ENCODE results near the gene RCSD1.

Gene RCSD1

GRCh38 chr1:167618366-167618765, 11.7 kb upstream of the RCSD1 start:
- DNase-seq, result no peak

- no peak for DNase-seq
These were observed 11.2 kb upstream of the RCSD1 start for GRCh38 chr1:167618789-167619188.

- DNase-seq, result no peak
These were observed 10.0 kb upstream of the RCSD1 start for GRCh38 chr1:167620002-167620401.

GRCh38 chr1:167621780-167622313, 8.2 kb upstream of the RCSD1 start:
- DNase-seq, result no peak

- no peak for DNase-seq
These were observed 6.1 kb upstream of the RCSD1 start for GRCh38 chr1:167623951-167624350.

- no peak for DNase-seq
These were observed 4.8 kb upstream of the RCSD1 start for GRCh38 chr1:167625040-167625823.

GRCh38 chr1:167627615-167627864, 2.5 kb upstream of the RCSD1 start:
- DNase-seq, result no peak

GRCh38 chr1:167627865-167628641, 2.0 kb upstream of the RCSD1 start:
- DNase-seq, result peak; percentile 70

GRCh38 chr1:167628741-167629515, 1.1 kb upstream of the RCSD1 start:
- DNase-seq, result no peak

- DNase-seq, result no peak
These were observed 745 bp downstream of the RCSD1 start for GRCh38 chr1:167630568-167631385.

- DNase-seq, result no peak
These were observed 1.4 kb downstream of the RCSD1 start for GRCh38 chr1:167631386-167631935.

GRCh38 chr1:167631936-167632614, 2.0 kb downstream of the RCSD1 start:
- no peak for DNase-seq

- DNase-seq, result no peak
These were observed 3.4 kb downstream of the RCSD1 start for GRCh38 chr1:167633258-167633944.

GRCh38 chr1:167634435-167634834, 4.4 kb downstream of the RCSD1 start:
- DNase-seq, result no peak

GRCh38 chr1:167635156-167635648, 5.2 kb downstream of the RCSD1 start:
- DNase-seq, result no peak

GRCh38 chr1:167635941-167636340, 5.9 kb downstream of the RCSD1 start:
- no peak for DNase-seq

GRCh38 chr1:167638064-167638463, 8.0 kb downstream of the RCSD1 start:
- DNase-seq, result no peak

- DNase-seq, result no peak
These were observed 10.0 kb downstream of the RCSD1 start for GRCh38 chr1:167640051-167640450.

GRCh38 chr1:167641786-167642500, 11.9 kb downstream of the RCSD1 start:
- no peak for DNase-seq

GRCh38 chr1:167642501-167642826, 12.4 kb downstream of the RCSD1 start:
- no peak for DNase-seq

Measured in activated T-cell treated with anti-CD3 and anti-CD28 coated beads, Interleukin-2, amount 50 U/mL, for 1 hour (primary cell).